Spleen (tissue), 7 donors: ENCODE measurements around the gene TRERF1.

ENCODE experiments used
- CTCF ChIP-seq, 11 experiments: fragments of 200-600 bp in 7 of 11; fragments of 450-650 bp in 4 of 11; sonication (generic) in 4 of 11; IDR thresholded peaks in 8 of 11; conservative IDR thresholded peaks in 3 of 11; 1 replicate in 7 of 11; 2 replicates in 4 of 11; pipeline versions ENCODE4 v1.4.0 to v1.8.0; 2016 to 2021; ENCODE audit warnings: antibody characterized with exemption in 11 of 11, inconsistent platforms in 4 of 11, mild to moderate bottlenecking in 1 of 11
- POLR2A ChIP-seq, 3 donors: fragments of 450-650 bp; IDR thresholded peaks; one replicate each; pipeline ENCODE4 v1.5.1; 2017; ENCODE audit warnings: antibody characterized with exemption in 3 of 3, mild to moderate bottlenecking in 1 of 3
- donor health status: DM: no; HTN: no; CAD: no; lungs with moderate emphysema.
- donor health status: DM: no; HTN: no; CAD: no.
- donor health status: DM: no; HTN: no; CAD: no.

DNA sequence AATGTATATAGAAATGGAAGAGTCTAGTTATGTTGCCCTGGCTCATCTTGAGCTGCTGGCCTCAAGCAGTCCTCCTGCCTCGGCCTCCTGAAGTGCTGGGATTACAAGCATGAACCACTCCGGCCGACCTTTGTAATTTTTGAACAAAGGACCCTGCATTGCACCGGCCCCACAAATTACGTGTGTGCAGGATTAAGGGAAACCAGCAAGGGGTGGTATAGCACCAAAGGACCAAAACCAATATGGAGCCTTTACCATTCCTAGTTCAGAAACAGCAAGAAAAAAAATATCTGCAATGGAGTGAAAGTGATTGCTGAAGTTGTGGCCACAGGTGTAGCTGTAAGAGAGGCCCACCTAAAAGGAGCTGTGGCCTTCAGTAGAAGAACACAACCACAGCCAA lies 8.2 kb upstream of the TRERF1 start:
- TF ChIP-seq POLR2A (IDR thresholded peaks at IDR 0.05): no peak
- no peak for TF ChIP-seq CTCF (IDR thresholded peaks at IDR 0.05 in 8 of 11, conservative IDR thresholded peaks at IDR 0.05 in 3 of 11)
